H1 (cell line): ENCODE data around the gene BCL7B. TPM values are rescaled to one million over a fixed set of nuclear protein-coding genes. Genes with fewer than 3 reads are reported as not detected.
A peak's percentile ranks its signal among the peaks of the same experiment; 100 is the strongest.

Experiments
- CTCF ChIA-PET: fragments of 300-600 bp; sonication (Branson Sonifier 250); formaldehyde crosslinking; loops from one replicate; lab custom pipeline; 2021; ENCODE audit not compliant: partially characterized antibody; lab: Charles Lee
- POLR2A ChIA-PET: fragments of 300-600 bp; sonication (Branson Sonifier 250); formaldehyde crosslinking; loops from one replicate; lab custom pipeline; 2021; ENCODE audit warnings: inconsistent platforms; ENCODE audit not compliant: partially characterized antibody; lab: Charles Lee
- DNase-seq, 2 experiments: peaks; one replicate each; pipeline versions ENCODE4 v3.0.0 to v3.0.0-alpha.2; 2010 to 2022; ENCODE audit warnings: low spot score in 2 of 2, low read depth in 1 of 2, mixed read lengths in 1 of 2
- FAIRE-seq: peaks from 2 replicates; lab custom pipeline; 2011; peaks lifted over from hg19 to GRCh38; lab: Jason Lieb, UNC
- H2AFZ ChIP-seq: 2 replicates; pipeline ENCODE4 v1.8.1; 2012; ENCODE audit warnings: low read length, inconsistent platforms
- H2AK5ac ChIP-seq: 2 replicates; pipeline ENCODE4 v1.6.1; 2013; ENCODE audit warnings: low read depth, low read length
- H2BK120ac ChIP-seq: replicated peaks from 2 replicates; pipeline ENCODE3; 2013; ENCODE audit warnings: low read depth, low read length, inconsistent platforms
- H2BK12ac ChIP-seq: 2 replicates; pipeline ENCODE4 v1.6.1; 2013; ENCODE audit warnings: low read depth, low read length
- H2BK15ac ChIP-seq: 2 replicates; pipeline ENCODE4 v1.6.1; 2013; ENCODE audit warnings: low read length
- H2BK20ac ChIP-seq: 2 replicates; pipeline ENCODE4 v1.6.1; 2013; ENCODE audit warnings: low read length
- H2BK5ac ChIP-seq: 2 replicates; pipeline ENCODE4 v1.6.1; 2013; ENCODE audit warnings: low read depth, low read length
- H3K14ac ChIP-seq: 2 replicates; pipeline ENCODE4 v1.6.1; 2013; ENCODE audit warnings: inconsistent platforms; ENCODE audit not compliant: insufficient read length
- H3K18ac ChIP-seq: 2 replicates; pipeline ENCODE4 v1.6.1; 2013; ENCODE audit warnings: low read length; ENCODE audit errors: extremely low read depth
- H3K23ac ChIP-seq: 2 replicates; pipeline ENCODE4 v1.6.1; 2013; ENCODE audit warnings: inconsistent platforms; ENCODE audit not compliant: insufficient read length
- H3K23me2 ChIP-seq: 2 replicates; pipeline ENCODE4 v1.6.1; 2013; ENCODE audit warnings: low read depth, low read length
- H3K27ac ChIP-seq: 2 replicates; pipeline ENCODE4 v1.6.1; 2011; ENCODE audit warnings: low read depth, low read length, inconsistent platforms
- H3K27me3 ChIP-seq, 4 experiments: replicated peaks in 1 of 4; 1 replicate in 1 of 4; 2 replicates in 3 of 4; pipeline versions ENCODE4 v1.6.1 to v1.8.1; 2011 to 2013; ENCODE audit warnings: low read length in 3 of 4, mild to moderate bottlenecking in 3 of 4, inconsistent platforms in 2 of 4, mixed read lengths in 2 of 4, moderate library complexity in 1 of 4; ENCODE audit not compliant: control insufficient read depth in 3 of 4, insufficient read depth in 3 of 4; ENCODE audit errors: extremely low read depth in 1 of 4
- H3K36me3 ChIP-seq, 4 experiments: 2 replicates each; pipeline versions ENCODE4 v1.6.1 to v1.8.1; 2011 to 2013; ENCODE audit warnings: mild to moderate bottlenecking in 4 of 4, low read length in 3 of 4, moderate library complexity in 2 of 4, control low read depth in 1 of 4, inconsistent platforms in 1 of 4; ENCODE audit not compliant: insufficient read depth in 4 of 4, control insufficient read depth in 2 of 4
- H3K4ac ChIP-seq: replicated peaks from 2 replicates; pipeline ENCODE3; 2013; ENCODE audit warnings: low read length, low read depth, mixed read lengths, inconsistent platforms; ENCODE audit not compliant: insufficient read length
- H3K4me1 ChIP-seq, 4 experiments: replicated peaks in 1 of 4; 1 replicate in 1 of 4; 2 replicates in 3 of 4; pipeline versions ENCODE4 v1.6.1 to v1.8.1; 2011 to 2013; ENCODE audit warnings: low read length in 3 of 4, inconsistent platforms in 2 of 4, mixed read lengths in 1 of 4; ENCODE audit not compliant: insufficient read depth in 4 of 4, control insufficient read depth in 3 of 4
- H3K4me2 ChIP-seq, 2 experiments: 2 replicates each; pipeline versions ENCODE4 v1.6.1 to v1.8.1; 2011 to 2013; ENCODE audit warnings: low read depth in 2 of 2, low read length in 2 of 2, control low read depth in 1 of 2, inconsistent platforms in 1 of 2, mild to moderate bottlenecking in 1 of 2; ENCODE audit not compliant: insufficient read depth in 1 of 2
- H3K4me3 ChIP-seq, 4 experiments: fragments of 200-600, 300-600 bp in 1 of 4; sonication (generic), shearing (Covaris generic), sonication (Bioruptor Twin) in 1 of 4; 2 replicates each; pipeline versions ENCODE4 v1.5.1 to v1.8.1; 2011 to 2016; ENCODE audit warnings: low read length in 4 of 4, low read depth in 3 of 4, control low read depth in 2 of 4, inconsistent platforms in 2 of 4, mild to moderate bottlenecking in 2 of 4, mixed read lengths in 1 of 4, moderate library complexity in 1 of 4; ENCODE audit not compliant: insufficient read depth in 2 of 4; ENCODE audit errors: extremely low read depth in 1 of 4
- H3K56ac ChIP-seq: replicated peaks from 2 replicates; pipeline ENCODE3; 2013; ENCODE audit warnings: low read depth, mild to moderate bottlenecking, mixed read lengths, low read length, inconsistent platforms; ENCODE audit not compliant: insufficient read length
- H3K79me1 ChIP-seq: 2 replicates; pipeline ENCODE4 v1.6.1; 2013; ENCODE audit warnings: low read depth, low read length, control low read depth
- H3K79me2 ChIP-seq, 2 experiments: 2 replicates each; pipeline versions ENCODE4 v1.6.1 to v1.8.1; 2012 to 2013; ENCODE audit warnings: low read length in 2 of 2, mild to moderate bottlenecking in 2 of 2, inconsistent platforms in 1 of 2; ENCODE audit not compliant: insufficient read depth in 2 of 2, control insufficient read depth in 1 of 2
- H3K9ac ChIP-seq, 4 experiments: replicated peaks in 1 of 4; 1 replicate in 1 of 4; 2 replicates in 3 of 4; pipeline versions ENCODE4 v1.6.1 to v1.8.1; 2011 to 2013; ENCODE audit warnings: low read depth in 3 of 4, low read length in 3 of 4, control low read depth in 2 of 4, mild to moderate bottlenecking in 2 of 4, moderate library complexity in 2 of 4, inconsistent platforms in 1 of 4; ENCODE audit errors: extremely low read depth in 1 of 4
- H3K9me3 ChIP-seq, 2 experiments: 2 replicates each; pipeline versions ENCODE4 v1.6.1 to v1.8.1; 2012 to 2013; ENCODE audit warnings: mild to moderate bottlenecking in 2 of 2, moderate library complexity in 2 of 2, control low read depth in 1 of 2, inconsistent platforms in 1 of 2, low read depth in 1 of 2, low read length in 1 of 2, mixed read lengths in 1 of 2; ENCODE audit not compliant: insufficient read depth in 2 of 2
- H4K20me1 ChIP-seq, 2 experiments: replicated peaks in 1 of 2; 2 replicates each; pipeline versions ENCODE3 to v1.8.1; 2011 to 2013; ENCODE audit warnings: inconsistent platforms in 2 of 2, low read length in 2 of 2, mild to moderate bottlenecking in 1 of 2; ENCODE audit not compliant: insufficient read depth in 2 of 2, control insufficient read depth in 1 of 2
- H4K5ac ChIP-seq: 2 replicates; pipeline ENCODE4 v1.6.1; 2013; ENCODE audit warnings: low read length, low read depth, mixed read lengths, inconsistent platforms; ENCODE audit not compliant: insufficient read length
- H4K8ac ChIP-seq: 2 replicates; pipeline ENCODE4 v1.8.0; 2013; ENCODE audit warnings: mild to moderate bottlenecking, moderate library complexity, low read length, inconsistent platforms; ENCODE audit not compliant: insufficient read depth; ENCODE audit errors: extremely low read depth
- H4K91ac ChIP-seq: replicated peaks from 2 replicates; pipeline ENCODE3; 2013; ENCODE audit warnings: low read length, mixed read lengths, inconsistent platforms; ENCODE audit not compliant: insufficient read length
- ASH2L ChIP-seq: fragments of 200-600, 300-600 bp; sonication (generic); IDR thresholded peaks from one replicate; pipeline ENCODE4 v1.7.1; 2017; ENCODE audit warnings: low read length
- FOSL1 ChIP-seq: IDR thresholded peaks from 2 replicates; pipeline ENCODE4 v1.6.1; 2011; ENCODE audit warnings: mild to moderate bottlenecking, low read depth, low read length, moderate library complexity; ENCODE audit not compliant: insufficient read depth
- POLR2A ChIP-seq, 2 experiments: IDR thresholded peaks; 1 replicate in 1 of 2; 2 replicates in 1 of 2; pipeline ENCODE4 v1.6.1; 2011; ENCODE audit warnings: low read depth in 2 of 2, low read length in 2 of 2, mild to moderate bottlenecking in 2 of 2; ENCODE audit errors: control extremely low read depth in 1 of 2
- SAP30 ChIP-seq: fragments of 300-600 bp; sonication (generic); IDR thresholded peaks from 2 replicates; pipeline ENCODE4 v1.7.1; 2012; ENCODE audit warnings: low read length, moderate library complexity, mild to moderate bottlenecking, inconsistent platforms; ENCODE audit not compliant: insufficient read depth, insufficient replicate concordance
- SIN3A ChIP-seq, 2 experiments: IDR thresholded peaks in 1 of 2; conservative IDR thresholded peaks in 1 of 2; 2 replicates each; pipeline ENCODE4 v1.6.1; 2011 to 2012; ENCODE audit warnings: low read length in 2 of 2, improper control_type of control experiment in 1 of 2, low read depth in 1 of 2, mild to moderate bottlenecking in 1 of 2
- TAF1 ChIP-seq: IDR thresholded peaks from 2 replicates; pipeline ENCODE4 v1.6.1; 2011; ENCODE audit warnings: mild to moderate bottlenecking, low read depth, low read length
- WGBS, 2 experiments: shearing (Covaris generic) in 1 of 2; methylation state at CpG; one replicate each; pipeline versions ENCODE4 v1.1.6 to v1.1.7; 2013 to 2015; ENCODE audit warnings: low lambda C conversion rate in 2 of 2, mixed read lengths in 2 of 2, inconsistent platforms in 1 of 2, low coverage in 1 of 2, missing lambda C conversion rate in 1 of 2; ENCODE audit not compliant: insufficient replicate concordance in 2 of 2, insufficient coverage in 1 of 2, insufficient read length in 1 of 2; ENCODE audit errors: extremely low coverage in 1 of 2, missing lambda C conversion rate in 1 of 2; 5-methylcytosine and 5-hydroxymethylcytosine counted together
- polyA plus RNA-seq, 7 experiments: library from polyadenylated mRNA; depleted of rRNA in 3 of 7; stranded (reverse) in 5 of 7; unstranded in 2 of 7; fragments of >200 nt in 5 of 7; fragments of 200-250 nt in 2 of 7; gene quantifications; 1 replicate in 5 of 7; 2 replicates in 1 of 7; 4 replicates in 1 of 7; pipeline versions ENCODE4 v1.2.1 to v1.2.3, GENCODE V29; 2011 to 2013; ENCODE audit warnings: missing spikeins in 2 of 7, mixed read lengths in 2 of 7
- total RNA-seq: library from RNA; stranded (reverse); fragmentation: NEBNext Ultra II Directional; extraction: Animal tissue kit (Norgen Biotek cat#: 25700); gene quantifications from 2 replicates; pipeline ENCODE4 v1.2.1, GENCODE V29; 2021
- TF ChIP-seq, protein P1 (sequence below): IDR thresholded peaks from 2 replicates; pipeline ENCODE4 v1.6.1; 2012; ENCODE audit warnings: inconsistent platforms
- TF ChIP-seq, protein P2 (sequence below): IDR thresholded peaks from 2 replicates; pipeline ENCODE4 v1.6.1; 2012; ENCODE audit warnings: low read length, inconsistent platforms

Gene BCL7B
- total and polyA plus RNA-seq, 2 of the 8 experiments (the other 6 are each of a cell fraction or from before 2014, with no cell fraction given), result 24.9 to 44.6 TPM

DNA sequence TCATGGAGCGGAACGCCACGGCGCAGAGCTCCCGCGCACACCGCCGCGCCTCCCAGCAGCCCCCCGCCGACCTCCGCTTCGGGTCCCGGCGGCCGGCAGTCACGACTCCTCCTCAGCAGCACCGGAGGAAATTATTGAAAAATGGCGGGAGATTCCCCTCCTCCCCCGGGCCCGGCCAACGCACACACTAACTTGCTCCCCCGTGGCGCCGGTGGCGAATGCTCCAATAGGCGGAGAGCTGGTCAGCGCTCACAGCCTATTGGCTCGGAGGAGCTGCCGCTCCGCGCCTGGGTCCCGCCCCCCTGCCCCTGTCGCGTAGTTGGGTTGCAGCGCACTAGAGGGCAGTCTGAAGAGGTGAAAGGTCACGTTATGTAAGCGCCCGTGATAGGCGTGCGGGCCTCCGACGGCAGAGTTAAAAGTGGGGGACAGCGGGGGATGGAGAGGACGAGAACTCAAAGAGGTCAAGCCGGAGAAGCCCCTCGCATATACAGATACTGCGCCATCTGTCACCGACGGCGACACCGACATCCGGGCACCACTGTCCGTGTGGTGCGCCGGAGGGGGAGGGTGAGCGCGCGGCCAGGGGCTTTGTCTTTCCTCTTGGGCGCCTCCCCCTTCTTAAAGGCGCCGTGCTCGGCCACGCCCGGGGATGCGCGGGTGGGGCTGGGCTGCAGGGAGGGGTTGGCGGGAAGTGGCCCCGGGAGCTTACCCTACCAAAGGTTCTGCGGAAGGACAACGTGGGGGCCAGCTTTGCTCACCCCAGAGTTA is 35.2 kb downstream of the BCL7B start, which contains the start of gene BAZ1B:
Gene BAZ1B, minus strand, starts transcription at position 189 of the 768 bp plus-strand sequence. CDS start 360 bp downstream, outside the sequence.
- CTCF ChIA-PET, result interaction anchor here (0.7 to 1.6 kb wide), 6 partner anchors 17 to 212 kb away, joined by 3 to 5 read pairs (median 4); no protein-coding TSS in a partner anchor
- H3K56ac ChIP-seq, result peak within 1 kb of the TSS; percentile 99
- no peak within 1 kb of the TSS for H3K14ac ChIP-seq
- peaks cover 36 to 43% of the 10 kb centered on the region in 2 experiments for H3K79me2 ChIP-seq
- POLR2A ChIA-PET, result interaction anchor here (0.5 to 6.0 kb wide), 31 partner anchors 9 to 307 kb away, joined by 3 to 55 read pairs (median 4); partner anchors contain the start of genes ABHD11, BCL7B and TBL2
- H4K20me1 ChIP-seq, result peaks cover 5 to 13% of the 10 kb centered on the region in 2 experiments
- H4K8ac ChIP-seq, result peak within 1 kb of the TSS; percentile 98
- no peaks in the 10 kb centered on the region for H3K79me1 ChIP-seq
- no peak within 1 kb of the TSS for H2BK15ac ChIP-seq
- H3K36me3 ChIP-seq, result peaks cover 0 to 26% (median 3%) of the 10 kb centered on the region in 4 experiments; a peak in 2 of 8 replicates
- H3K23ac ChIP-seq, result no peak within 1 kb of the TSS
- no peaks in the 10 kb centered on the region for H3K9me3 ChIP-seq
- no peak within 1 kb of the TSS for H2BK20ac ChIP-seq
- peak within 1 kb of the TSS; percentile 69 to 74 for H3K4me2 ChIP-seq
- peak within 1 kb of the TSS; percentile 85 for H4K91ac ChIP-seq
- WGBS, 2 experiments, result 2% methylated on average over 47 of the region's 71 CpGs; no CpG with 5 or more reads in 1 of the 2 experiments
- peak within 1 kb of the TSS; percentile 44; the same call in 1 of the 2 replicates for H2BK12ac ChIP-seq
- peak; percentile 92 to 98 for DNase-seq
- H3K18ac ChIP-seq, result peak within 1 kb of the TSS; percentile 80; the same call in 1 of the 2 replicates
- no peak within 1 kb of the TSS for H2AK5ac ChIP-seq
- peak within 1 kb of the TSS; percentile 97 for H4K5ac ChIP-seq
- H3K27me3 ChIP-seq, result no peaks in the 10 kb centered on the region
- peak within 1 kb of the TSS; percentile 91 for H3K4ac ChIP-seq
- peak within 1 kb of the TSS; percentile 79 to 91 (median 82) for H3K4me3 ChIP-seq
- peaks cover 0 to 5% (median 2%) of the 10 kb centered on the region in 4 experiments; a peak in 2 of 7 replicates for H3K4me1 ChIP-seq
- peak within 1 kb of the TSS; percentile 87 for H2BK120ac ChIP-seq
- H3K9ac ChIP-seq, result peak within 1 kb of the TSS; percentile 90 to 99 (median 92)
- H3K23me2 ChIP-seq, result peaks cover 6% of the 10 kb centered on the region
- peak within 1 kb of the TSS; percentile 85; the same call in 1 of the 2 replicates for H2AFZ ChIP-seq
- H3K27ac ChIP-seq, result peak within 1 kb of the TSS; percentile 98
- FAIRE-seq, result no peak
- peak within 1 kb of the TSS; percentile 93 for H2BK5ac ChIP-seq
- TF ChIP-seq FOSL1, result no peak
- peak in 1 of 2 experiments; percentile 84; a peak in 2 of 4 replicates for TF ChIP-seq SIN3A (conservative IDR thresholded peaks at IDR 0.05 in 1 of 2, IDR thresholded peaks at IDR 0.05 in 1 of 2; ENCODE audit: low read depth in 1 of 2, low read length in 2 of 2)
- TF ChIP-seq POLR2A (IDR thresholded peaks at IDR 0.05; ENCODE audit: control extremely low read depth in 1 of 2, low read depth in 2 of 2, low read length in 2 of 2), result peak; percentile 80 to 85
- no peak for TF ChIP-seq SAP30
- peak; percentile 65 for TF ChIP-seq ASH2L
- TF ChIP-seq, protein P1, sequence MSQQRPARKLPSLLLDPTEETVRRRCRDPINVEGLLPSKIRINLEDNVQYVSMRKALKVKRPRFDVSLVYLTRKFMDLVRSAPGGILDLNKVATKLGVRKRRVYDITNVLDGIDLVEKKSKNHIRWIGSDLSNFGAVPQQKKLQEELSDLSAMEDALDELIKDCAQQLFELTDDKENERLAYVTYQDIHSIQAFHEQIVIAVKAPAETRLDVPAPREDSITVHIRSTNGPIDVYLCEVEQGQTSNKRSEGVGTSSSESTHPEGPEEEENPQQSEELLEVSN, result peak; percentile 72
- TF ChIP-seq, protein P2, sequence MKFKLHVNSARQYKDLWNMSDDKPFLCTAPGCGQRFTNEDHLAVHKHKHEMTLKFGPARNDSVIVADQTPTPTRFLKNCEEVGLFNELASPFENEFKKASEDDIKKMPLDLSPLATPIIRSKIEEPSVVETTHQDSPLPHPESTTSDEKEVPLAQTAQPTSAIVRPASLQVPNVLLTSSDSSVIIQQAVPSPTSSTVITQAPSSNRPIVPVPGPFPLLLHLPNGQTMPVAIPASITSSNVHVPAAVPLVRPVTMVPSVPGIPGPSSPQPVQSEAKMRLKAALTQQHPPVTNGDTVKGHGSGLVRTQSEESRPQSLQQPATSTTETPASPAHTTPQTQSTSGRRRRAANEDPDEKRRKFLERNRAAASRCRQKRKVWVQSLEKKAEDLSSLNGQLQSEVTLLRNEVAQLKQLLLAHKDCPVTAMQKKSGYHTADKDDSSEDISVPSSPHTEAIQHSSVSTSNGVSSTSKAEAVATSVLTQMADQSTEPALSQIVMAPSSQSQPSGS, result no peak
- TF ChIP-seq TAF1, result peak; percentile 94
